Neutrophil (primary cell): ENCODE measurements around the gene TWIST2.

Experiments
- H3K27ac ChIP-seq: fragments of 200-600 bp; sonication (generic); 2 replicates; pipeline ENCODE4 v1.5.1; 2016; ENCODE audit warnings: mild to moderate bottlenecking, moderate library complexity
- H3K27me3 ChIP-seq: fragments of 200-600 bp; sonication (generic); 2 replicates; pipeline ENCODE4 v1.6.0; 2016; ENCODE audit warnings: mild to moderate bottlenecking
- H3K36me3 ChIP-seq: fragments of 200-600 bp; sonication (generic); 2 replicates; pipeline ENCODE4 v1.5.1; 2017
- H3K4me1 ChIP-seq, 2 experiments: fragments of 200-600 bp in 1 of 2; sonication (generic) in 1 of 2; 1 replicate in 1 of 2; 2 replicates in 1 of 2; pipeline versions ENCODE4 v1.5.1 to v1.6.1; 2013 to 2016; ENCODE audit warnings: low read depth in 1 of 2, low read length in 1 of 2, mild to moderate bottlenecking in 1 of 2, moderate library complexity in 1 of 2; ENCODE audit not compliant: control insufficient read depth in 1 of 2, insufficient read depth in 1 of 2
- H3K4me3 ChIP-seq, 2 experiments: fragments of 200-600 bp in 1 of 2; sonication (generic) in 1 of 2; 1 replicate in 1 of 2; 2 replicates in 1 of 2; pipeline ENCODE4 v1.5.1; 2013 to 2016; ENCODE audit warnings: low read depth in 1 of 2, low read length in 1 of 2, mild to moderate bottlenecking in 1 of 2, moderate library complexity in 1 of 2
- H3K9me3 ChIP-seq: fragments of 200-600 bp; sonication (generic); 2 replicates; pipeline ENCODE4 v1.5.1; 2016
- CTCF ChIP-seq: fragments of 200-600 bp; sonication (generic); IDR thresholded peaks from 2 replicates; pipeline ENCODE4 v1.5.1; 2016; ENCODE audit warnings: antibody characterized with exemption

Gene TWIST2

GRCh38 chr2:238939074-238939473, 91.2 kb downstream of the TWIST2 start:
- H3K9me3 ChIP-seq = no peaks in the 10 kb centered on the region
- TF ChIP-seq CTCF = no peak
- no peak overlapping the region for H3K27ac ChIP-seq
- no peaks in the 10 kb centered on the region for H3K36me3 ChIP-seq
- H3K4me3 ChIP-seq = no peak overlapping the region
- peaks cover 11% of the 10 kb centered on the region for H3K27me3 ChIP-seq
- no peaks in the 10 kb centered on the region for H3K4me1 ChIP-seq

- no peaks in the 10 kb centered on the region for H3K4me1 ChIP-seq
Observed at GRCh38 chr2:238939521-238940403, 91.9 kb downstream of the TWIST2 start.

GRCh38 chr2:238940806-238941205, 92.9 kb downstream of the TWIST2 start:
- H3K27me3 ChIP-seq = no peaks in the 10 kb centered on the region
- no peak overlapping the region for H3K27ac ChIP-seq
- TF ChIP-seq CTCF = no peak
- H3K9me3 ChIP-seq = no peaks in the 10 kb centered on the region
- H3K4me3 ChIP-seq = no peak overlapping the region
- H3K36me3 ChIP-seq = no peaks in the 10 kb centered on the region
- no peaks in the 10 kb centered on the region for H3K4me1 ChIP-seq

More at GRCh38 chr2:238939521-238940403, 91.9 kb downstream of the TWIST2 start:
- Histone ChIP-seq H3K4me3 (no peak overlapping the region), H3K27ac (no peak overlapping the region), H3K36me3 (no peaks in the 10 kb centered on the region), H3K27me3 (peaks cover 4% of the 10 kb centered on the region), H3K9me3 (no peaks in the 10 kb centered on the region)
- TF ChIP-seq CTCF = no peak

GRCh38 chr2:238941262-238941792, 93.4 kb downstream of the TWIST2 start:
- Histone ChIP-seq H3K4me3 (no peak overlapping the region), H3K4me1 (no peaks in the 10 kb centered on the region)
- no peak for TF ChIP-seq CTCF

GRCh38 chr2:238942080-238942725, 94.3 kb downstream of the TWIST2 start:
- no peaks in the 10 kb centered on the region for H3K27me3 ChIP-seq
- H3K4me3 ChIP-seq = no peak overlapping the region
- TF ChIP-seq CTCF = no peak
- no peak overlapping the region for H3K27ac ChIP-seq
- H3K36me3 ChIP-seq = no peaks in the 10 kb centered on the region
- H3K4me1 ChIP-seq = no peaks in the 10 kb centered on the region
- no peaks in the 10 kb centered on the region for H3K9me3 ChIP-seq

More at GRCh38 chr2:238941262-238941792, 93.4 kb downstream of the TWIST2 start:
- H3K9me3 ChIP-seq = no peaks in the 10 kb centered on the region
- no peaks in the 10 kb centered on the region for H3K36me3 ChIP-seq
- no peak overlapping the region for H3K27ac ChIP-seq
- no peaks in the 10 kb centered on the region for H3K27me3 ChIP-seq
